Stomach (tissue), 9 donors: Measurements from ENCODE around the gene GRAMD2A. TPM values are rescaled to one million over a fixed set of nuclear protein-coding genes. Genes with fewer than 3 reads are reported as not detected.

ENCODE experiments used
- DNase-seq, 2 donors: peaks; one replicate each; pipeline versions ENCODE4 v3.0.0 to v3.0.0-alpha.2; 2013 to 2019
- H3K27ac ChIP-seq, 5 donors: fragments of 200-600 bp in 4 of 5; sonication (generic) in 4 of 5; one replicate each; pipeline ENCODE4 v1.5.1; 2013 to 2019; ENCODE audit warnings: mild to moderate bottlenecking in 1 of 5, moderate library complexity in 1 of 5
- H3K27me3 ChIP-seq, 3 donors: fragments of 200-600 bp; sonication (generic); one replicate each; pipeline ENCODE4 v1.5.1; 2017 to 2019; ENCODE audit warnings: mixed run types in 1 of 3
- H3K36me3 ChIP-seq, 4 donors: fragments of 200-600 bp; sonication (generic); 1 replicate in 3 of 4; 2 replicates in 1 of 4; pipeline ENCODE4 v1.5.1; 2016 to 2019
- H3K4me1 ChIP-seq, 4 donors: fragments of 200-600 bp; sonication (generic); one replicate each; pipeline ENCODE4 v1.5.1; 2016 to 2019
- H3K4me3 ChIP-seq, 4 donors: fragments of 200-600 bp; sonication (generic) in 3 of 4; one replicate each; pipeline ENCODE4 v1.5.1; 2016 to 2019; ENCODE audit warnings: mild to moderate bottlenecking in 1 of 4
- H3K9me3 ChIP-seq, 4 donors: fragments of 200-600 bp; sonication (generic); one replicate each; pipeline ENCODE4 v1.5.1; 2016 to 2019
- CTCF ChIP-seq, 7 experiments: fragments of 450-650 bp in 4 of 7; fragments of 200-600 bp in 3 of 7; sonication (generic) in 3 of 7; IDR thresholded peaks; one replicate each; pipeline ENCODE4 v1.5.1; 2016 to 2019; ENCODE audit warnings: antibody characterized with exemption in 7 of 7, control low read depth in 2 of 7, mild to moderate bottlenecking in 1 of 7
- EP300 ChIP-seq: sonication (generic); formaldehyde crosslinking; IDR thresholded peaks from one replicate; pipeline ENCODE4 v1.6.1; 2017; ENCODE audit warnings: antibody characterized with exemption
- POLR2A ChIP-seq, 4 donors: fragments of 450-650 bp; IDR thresholded peaks; one replicate each; pipeline ENCODE4 v1.6.1; 2016; ENCODE audit warnings: antibody characterized with exemption in 4 of 4, control low read depth in 2 of 4, mild to moderate bottlenecking in 1 of 4, moderate library complexity in 1 of 4
- POLR2AphosphoS5 ChIP-seq, 3 donors: sonication (generic); formaldehyde crosslinking; IDR thresholded peaks; one replicate each; pipeline ENCODE4 v1.6.1; 2016; ENCODE audit warnings: antibody characterized with exemption in 3 of 3
- WGBS, 5 donors: extraction: QIAGEN DNeasy Blood & Tissue Kit in 3 of 5; methylation state at CpG; one replicate each; pipeline versions ENCODE4 v1.1.5 to v1.1.7; 2013 to 2018; 5-methylcytosine and 5-hydroxymethylcytosine counted together
- intact Hi-C: fragments of 100-400 bp; cut with DNase I; formaldehyde crosslinking; loops from one replicate; pipeline ENCODE4 v1.15.1; 2023; ENCODE audit warnings: low total_unique reads
- polyA plus RNA-seq, 3 donors: library from polyadenylated mRNA; stranded (reverse); fragments of 200-250 nt; gene quantifications; one replicate each; pipeline ENCODE4 v1.2.3, GENCODE V29; 2013
- total RNA-seq, 5 donors: library from RNA; depleted of rRNA; stranded (reverse); fragments of >200 nt; gene quantifications; one replicate each; pipeline versions ENCODE4 v1.1.0 to v1.2.3, GENCODE V29; 2014 to 2016
- donor health status: healthy with polysubstance abuse.
- donor health status: Bipolar disorder and iron deficiency.
- donor health status: healthy.

GRAMD2A gene
- total and polyA plus RNA-seq, 8 donors: 0.29 to 0.92 (median 0.59) TPM; not detected in 4

DNA sequence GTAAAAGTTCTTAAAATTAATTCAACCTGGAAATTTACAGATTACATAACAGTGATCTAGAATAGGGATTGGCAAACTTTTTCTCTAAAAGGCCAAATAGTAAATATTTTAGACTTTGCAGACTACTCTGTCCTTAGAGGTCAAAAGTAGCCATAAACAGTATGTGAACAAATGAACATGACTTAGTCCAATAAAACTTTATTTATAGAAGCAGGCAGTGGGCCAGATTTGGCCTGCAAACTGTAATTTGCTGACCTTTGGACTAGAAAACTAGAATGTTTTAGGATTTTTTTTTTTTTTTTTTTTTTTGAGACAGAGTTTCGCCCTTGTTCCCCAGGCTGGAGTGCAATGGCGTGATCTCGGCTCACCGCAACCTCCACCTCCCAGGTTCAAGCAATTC is 67.3 kb downstream of the GRAMD2A start:
- 93 to 100% (median 97%) methylated on average over 4 of the region's 4 CpGs for WGBS, 5 donors
- TF ChIP-seq CTCF (IDR thresholded peaks at IDR 0.05) (no peak), EP300 (no peak)
- H3K4me3 ChIP-seq: no peak overlapping the region
- no peak for DNase-seq
- H3K27ac ChIP-seq: no peak overlapping the region
- no peaks in the 10 kb centered on the region for H3K4me1 ChIP-seq
- H3K36me3 ChIP-seq: no peaks in the 10 kb centered on the region
- no peaks in the 10 kb centered on the region for H3K9me3 ChIP-seq
- H3K27me3 ChIP-seq: no peaks in the 10 kb centered on the region
- intact Hi-C loops: no loop called here

- no peaks in the 10 kb centered on the region for H3K27me3 ChIP-seq
- H3K4me3 ChIP-seq: no peak overlapping the region
- H3K9me3 ChIP-seq: no peaks in the 10 kb centered on the region
- H3K36me3 ChIP-seq: no peaks in the 10 kb centered on the region
- no peak overlapping the region for H3K27ac ChIP-seq
- no peak for DNase-seq
- intact Hi-C loops: no loop called here
- TF ChIP-seq EP300 (no peak), POLR2AphosphoS5 (IDR thresholded peaks at IDR 0.05) (no peak), CTCF (IDR thresholded peaks at IDR 0.05) (no peak), POLR2A (IDR thresholded peaks at IDR 0.05) (no peak)
- H3K4me1 ChIP-seq: no peaks in the 10 kb centered on the region
Observed at GRCh38 chr15:72128359-72128758, 69.2 kb downstream of the GRAMD2A start.

GRCh38 chr15:72127724-72128322 is 69.8 kb downstream of the GRAMD2A start:
- Histone ChIP-seq H3K9me3 (no peaks in the 10 kb centered on the region), H3K36me3 (no peaks in the 10 kb centered on the region), H3K27me3 (no peaks in the 10 kb centered on the region), H3K4me3 (no peak overlapping the region), H3K27ac (no peak overlapping the region), H3K4me1 (no peaks in the 10 kb centered on the region)
- WGBS, 5 donors: 62 to 80% (median 67%) methylated on average over 2 of the region's 2 CpGs
- TF ChIP-seq POLR2A (IDR thresholded peaks at IDR 0.05): no peak
- TF ChIP-seq EP300: no peak
- no peak for TF ChIP-seq POLR2AphosphoS5 (IDR thresholded peaks at IDR 0.05)
- no peak for TF ChIP-seq CTCF (IDR thresholded peaks at IDR 0.05)
- no peak for DNase-seq
- intact Hi-C loops: no loop called here

- Histone ChIP-seq H3K27ac (no peak overlapping the region), H3K4me3 (no peak overlapping the region), H3K9me3 (no peaks in the 10 kb centered on the region), H3K36me3 (no peaks in the 10 kb centered on the region), H3K4me1 (peaks cover 0 to 10% (median 3%) of the 10 kb centered on the region in 4 donors), H3K27me3 (no peaks in the 10 kb centered on the region)
- DNase-seq: no peak
- intact Hi-C loops: no loop called here
- WGBS, 5 donors: 22 to 55% (median 32%) methylated on average over 1 of the region's 1 CpG
- TF ChIP-seq CTCF (IDR thresholded peaks at IDR 0.05) (no peak), POLR2AphosphoS5 (IDR thresholded peaks at IDR 0.05) (no peak), POLR2A (IDR thresholded peaks at IDR 0.05) (no peak), EP300 (no peak)
Observed at GRCh38 chr15:72124218-72124617, 73.4 kb downstream of the GRAMD2A start.
